Measurements from ENCODE around the gene TPK1.
A peak's percentile ranks its signal among the peaks of the same experiment; 100 is the strongest.
"Not testable (repeated sequence)": the region's sequence is repeated elsewhere in the genome, so short reads cannot be mapped to it uniquely, and the experiment has no call there.

The TPK1 gene

DNA sequence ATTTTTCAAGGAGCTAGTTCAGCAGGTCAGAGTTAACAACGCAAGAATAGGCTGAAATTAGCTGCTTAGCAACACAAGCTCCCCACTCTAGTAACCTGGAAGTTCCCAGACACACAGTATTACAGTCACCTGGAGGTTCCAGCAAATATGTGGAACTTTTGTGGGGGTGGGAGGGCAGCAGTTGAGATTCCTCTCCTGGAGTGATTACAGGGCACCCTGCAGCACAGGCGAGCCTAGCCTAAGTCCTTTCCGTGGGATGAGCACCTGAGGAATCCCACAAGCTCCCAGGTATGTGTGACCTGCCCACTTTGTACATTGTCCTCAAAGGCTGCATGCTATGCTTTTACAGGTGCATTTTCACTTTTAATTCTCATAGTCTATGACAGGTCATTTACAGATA, 13.6 kb downstream of the TPK1 start:
- no peak for DNase-seq (ENCODE audit: low read depth)

DNA sequence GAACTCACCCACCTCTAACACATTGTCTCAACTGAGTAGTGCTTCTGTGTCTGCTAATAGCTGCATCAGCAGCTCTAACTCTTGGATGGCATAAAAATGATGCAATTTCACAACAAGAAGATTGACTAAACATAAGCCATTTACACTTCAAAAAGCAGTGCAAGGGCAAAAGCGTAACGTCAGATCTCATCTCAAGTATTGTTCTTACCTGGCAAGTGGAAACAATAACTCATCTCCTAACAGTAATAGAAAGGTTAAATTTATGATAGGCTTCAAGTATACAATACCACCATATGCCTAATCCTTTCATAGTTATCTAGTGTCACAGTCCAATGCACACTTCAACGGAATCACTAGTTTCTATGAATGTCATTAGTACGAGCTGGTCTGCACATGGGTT, 14.8 kb downstream of the TPK1 start:
- no peak for DNase-seq (ENCODE audit: low read depth)

DNA sequence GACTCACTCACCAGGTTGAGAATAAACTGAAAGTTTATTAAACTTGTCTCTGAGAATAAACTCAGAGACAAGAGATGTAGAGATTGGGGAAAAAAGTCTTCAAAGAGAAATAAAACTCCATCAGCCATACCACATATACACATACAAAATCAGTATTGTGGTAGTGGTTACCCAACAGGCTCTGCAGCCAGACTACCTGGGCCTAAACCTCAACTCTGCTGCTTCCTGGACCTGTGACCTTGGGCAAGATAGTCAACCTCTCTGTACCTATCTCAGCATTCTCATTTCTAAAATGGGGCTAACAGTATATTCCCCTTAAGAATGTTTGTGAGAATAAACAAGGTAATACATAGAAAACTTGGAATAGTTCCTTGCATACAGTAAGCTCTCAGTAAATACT, 15.3 kb downstream of the TPK1 start:
- no peak for DNase-seq (ENCODE audit: low read depth)

DNA sequence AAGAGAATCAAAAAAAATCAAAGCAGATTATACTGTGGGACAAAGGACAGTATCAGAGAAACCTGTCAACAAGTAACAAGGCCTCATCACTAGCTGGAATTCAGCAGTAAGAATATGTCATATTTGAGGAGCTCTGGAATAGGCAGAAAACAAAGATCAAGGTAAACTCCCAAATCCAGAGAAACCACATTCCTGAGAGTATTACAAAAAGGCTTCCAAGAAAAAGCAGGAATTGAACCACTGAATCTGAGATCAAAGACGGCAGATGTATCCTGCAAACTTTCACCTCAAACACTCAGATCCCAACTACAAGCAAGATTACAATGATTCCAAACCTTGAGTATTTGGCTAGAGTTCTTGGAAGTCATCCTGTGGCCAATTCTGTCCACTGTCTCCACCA, 16.3 kb downstream of the TPK1 start:
- no peak for DNase-seq (ENCODE audit: low read depth)

DNA sequence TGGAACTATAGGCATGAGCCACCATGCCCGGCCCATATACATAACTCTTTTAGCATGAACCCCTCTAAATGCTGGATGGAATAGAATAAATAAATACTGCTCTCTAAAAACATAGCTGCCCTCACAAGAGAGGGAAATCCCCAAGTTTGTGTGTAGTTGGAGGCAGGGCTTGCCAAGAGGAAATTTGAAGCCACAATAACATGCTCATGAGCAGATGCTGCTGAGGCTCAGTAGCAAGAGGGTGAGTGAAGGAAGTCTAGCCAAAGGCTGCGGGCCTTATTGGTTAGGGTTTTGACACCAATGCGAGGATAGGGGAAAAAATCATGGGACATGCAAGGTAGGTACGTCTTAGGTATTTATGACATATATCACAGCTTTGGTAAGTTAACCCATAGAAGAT, 17.3 kb downstream of the TPK1 start:
- DNase-seq (ENCODE audit: low read depth): no peak

DNA sequence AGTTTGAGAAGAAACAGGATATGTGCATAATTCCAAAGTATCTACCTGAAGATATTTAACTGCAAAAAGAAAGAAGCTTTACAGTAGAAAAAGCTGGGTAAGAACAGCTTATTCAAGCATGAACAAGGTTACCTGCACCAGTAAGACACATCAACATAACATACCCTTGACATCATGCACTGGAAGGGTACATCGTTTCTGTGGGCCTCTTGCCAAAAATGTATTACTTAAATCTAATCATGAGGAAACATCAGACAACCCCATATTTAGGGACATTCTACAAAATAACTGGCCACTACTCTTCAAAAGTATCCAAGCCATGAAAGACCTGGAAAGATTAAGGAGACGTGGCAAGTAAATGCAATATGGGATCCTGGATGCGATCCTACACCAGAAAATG, 18.9 kb downstream of the TPK1 start:
- DNase-seq (ENCODE audit: low read depth): no peak

DNA sequence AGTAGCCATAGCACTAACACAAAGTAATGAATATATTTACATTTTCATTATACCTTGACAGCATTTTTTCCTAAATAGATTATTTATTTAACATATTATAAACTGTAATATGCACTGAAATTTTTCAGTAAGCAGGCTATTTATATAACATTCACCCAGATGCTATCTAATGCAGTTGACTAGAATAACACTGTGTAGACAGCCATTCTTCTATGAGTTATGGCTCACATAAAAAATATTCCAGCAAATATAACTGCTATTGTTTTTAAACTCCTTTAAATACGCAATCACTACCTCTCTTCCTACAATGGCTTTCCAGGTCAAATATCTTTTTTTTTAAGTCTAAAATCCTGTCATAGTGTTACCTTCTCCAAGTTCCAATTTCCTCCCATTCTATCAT, 21.6 kb downstream of the TPK1 start:
- no peak for DNase-seq (ENCODE audit: low read depth)

DNA sequence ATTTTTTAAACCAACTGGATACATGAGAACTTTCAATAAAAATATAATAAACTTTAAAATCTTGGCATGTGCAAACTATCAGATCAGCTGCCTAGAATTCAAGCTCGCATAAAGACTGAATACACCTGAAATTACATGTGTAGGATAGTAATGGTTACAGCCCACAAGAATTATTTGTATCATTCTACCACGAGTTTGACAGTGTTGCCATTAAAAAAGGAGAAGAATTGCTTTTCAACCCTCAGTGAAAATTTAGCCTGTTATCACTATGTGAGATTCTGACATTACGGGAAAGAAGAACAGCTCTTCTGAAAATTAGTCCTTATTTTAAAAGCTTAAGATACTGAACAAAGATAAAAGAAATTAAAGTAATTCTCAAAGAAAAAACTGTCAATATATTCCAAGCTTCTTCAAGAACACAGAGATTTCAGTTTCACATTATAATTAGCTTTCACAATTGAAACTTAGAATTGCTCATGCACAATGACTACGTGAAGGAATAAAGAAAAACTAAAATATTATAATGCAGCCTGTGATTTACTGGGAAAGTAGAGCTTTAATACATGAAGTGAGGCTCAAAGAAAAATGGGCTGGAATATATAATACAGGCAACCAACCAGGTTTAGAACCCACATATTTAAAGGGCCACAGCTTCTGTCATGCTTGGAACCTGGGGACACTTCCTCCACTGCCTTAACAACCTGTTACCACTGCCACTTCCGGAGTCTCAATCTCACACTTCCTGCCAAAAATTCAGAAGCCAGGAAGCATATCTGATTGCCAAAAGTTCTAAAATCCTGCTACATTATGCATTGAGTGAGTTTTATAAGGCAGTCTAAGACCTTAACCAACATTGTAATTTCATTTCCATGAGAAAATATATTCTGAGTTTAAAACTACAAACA, 23.2 kb downstream of the TPK1 start:
- DNase-seq (ENCODE audit: low read depth): no peak

DNA sequence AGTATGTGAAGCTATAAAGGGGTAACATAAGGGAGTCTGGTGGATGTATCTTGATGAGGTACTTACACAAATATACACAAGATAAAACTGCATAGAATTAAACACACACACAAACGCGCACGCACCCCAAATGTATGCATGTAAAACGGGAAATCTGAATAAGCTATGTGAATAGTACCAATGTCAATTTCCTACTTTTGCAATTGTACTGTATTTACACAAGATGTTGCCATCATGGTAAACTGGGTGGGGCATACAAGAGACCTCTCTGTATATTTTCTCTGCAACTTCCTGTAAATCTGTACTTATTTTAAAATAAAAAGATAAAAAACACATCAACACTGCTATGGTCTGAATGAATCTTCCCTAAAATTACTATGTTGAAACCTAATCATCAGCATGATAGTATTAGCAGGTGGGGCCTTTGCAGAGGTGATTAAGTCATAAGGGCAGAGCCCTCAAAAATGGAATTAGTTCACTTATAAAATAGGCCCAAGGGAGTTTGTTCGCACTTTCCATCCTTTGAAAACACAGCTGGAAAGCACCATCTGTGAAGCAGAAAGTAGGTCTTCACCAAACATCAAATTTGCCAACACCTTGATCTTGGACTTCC, 30.1 kb downstream of the TPK1 start:
- DNase-seq (ENCODE audit: low read depth): no peak

DNA sequence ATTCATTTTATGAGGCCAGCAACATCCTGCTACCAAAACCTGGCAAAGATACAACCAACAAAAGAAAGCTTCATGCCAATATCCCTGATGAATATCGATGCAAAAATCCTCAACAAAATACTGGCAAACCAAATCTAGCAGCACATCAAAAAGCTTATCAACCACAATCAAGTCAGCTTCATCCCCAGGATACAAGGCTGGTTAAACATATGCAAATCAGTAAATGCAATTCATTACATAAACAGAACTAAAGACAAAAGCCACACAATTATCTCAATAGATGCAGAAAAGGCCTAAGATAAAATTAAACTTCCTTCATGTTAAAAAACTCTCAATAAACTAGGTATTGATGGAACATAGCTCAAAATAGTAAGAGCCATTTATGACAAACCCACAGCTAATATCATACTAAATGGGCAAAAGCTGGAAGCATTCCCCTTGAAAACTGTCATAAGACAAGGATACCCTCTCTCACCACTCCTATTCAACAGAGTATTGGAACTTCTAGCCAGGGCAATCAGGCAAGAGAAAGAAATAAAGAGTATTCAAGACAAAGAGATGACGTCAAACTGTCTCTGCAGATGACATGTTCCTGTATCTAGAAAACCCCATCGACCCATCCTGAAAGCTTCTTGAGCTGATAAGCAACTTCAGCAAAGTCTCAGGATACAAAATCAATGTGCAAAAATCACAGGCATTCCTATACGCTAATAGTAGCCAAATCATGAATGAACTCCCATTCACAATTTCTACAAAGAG, 35.0 kb downstream of the TPK1 start:
- not testable (repeated sequence) for DNase-seq (ENCODE audit: low read depth)

DNA sequence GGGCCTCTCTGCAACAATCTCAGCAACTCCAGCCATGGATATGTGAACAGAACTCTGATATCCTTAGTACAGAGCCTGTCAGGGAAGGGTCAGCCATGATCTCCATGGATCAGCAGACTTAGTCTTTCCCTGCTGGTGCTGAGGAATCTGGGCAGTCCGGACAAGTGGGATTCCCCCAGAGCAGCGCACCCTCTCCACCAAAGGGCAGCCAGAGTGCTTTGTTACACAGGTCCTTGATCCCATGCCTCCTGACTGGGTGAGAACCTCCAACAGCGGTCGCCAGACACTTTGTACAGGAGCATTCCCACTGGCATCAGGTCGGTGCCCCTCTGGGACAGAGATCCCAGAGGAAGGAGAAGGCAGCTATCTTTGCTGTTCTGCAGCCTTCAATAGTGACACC, 38.9 kb downstream of the TPK1 start:
- DNase-seq (ENCODE audit: low read depth): no peak

DNA sequence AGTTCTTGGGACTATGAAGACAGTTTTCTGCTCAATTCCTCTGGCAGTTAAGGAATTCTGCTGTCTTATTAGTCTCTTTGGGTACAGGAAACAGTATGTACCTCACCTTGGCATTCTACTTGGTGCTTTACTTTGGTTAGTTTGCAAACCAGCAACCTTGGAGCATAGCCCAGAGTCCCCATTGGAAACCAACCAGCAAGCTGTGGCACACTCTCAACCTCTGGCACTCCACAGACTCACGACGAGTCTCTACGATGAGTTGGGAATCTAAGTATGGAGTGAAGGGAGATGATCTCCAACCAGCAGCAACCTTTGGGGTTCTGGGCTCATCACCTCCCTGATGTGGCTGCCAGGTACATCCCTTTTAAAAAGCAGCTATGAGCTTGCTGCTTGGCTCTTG, 43.8 kb downstream of the TPK1 start:
- no peak for DNase-seq (ENCODE audit: low read depth)

DNA sequence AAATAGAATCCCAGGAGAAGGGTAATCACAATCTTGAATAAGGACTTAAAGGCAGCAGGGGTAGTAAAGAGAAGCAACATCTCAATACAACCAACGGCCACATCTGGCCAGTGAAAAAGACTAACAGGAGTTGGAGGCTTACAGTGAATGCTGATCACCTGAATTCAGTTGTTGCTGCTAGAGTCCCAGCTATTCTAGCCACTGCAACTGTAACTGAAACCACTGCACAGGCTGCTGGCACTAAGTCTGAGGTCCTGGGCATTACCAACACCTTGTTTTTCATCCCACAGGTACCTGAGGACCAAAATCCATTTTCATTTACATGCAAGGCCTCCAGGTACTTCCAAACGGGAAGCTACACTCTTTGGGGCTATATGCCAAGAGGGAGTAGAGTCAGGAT, 44.4 kb downstream of the TPK1 start:
- no peak for DNase-seq (ENCODE audit: low read depth)

DNA sequence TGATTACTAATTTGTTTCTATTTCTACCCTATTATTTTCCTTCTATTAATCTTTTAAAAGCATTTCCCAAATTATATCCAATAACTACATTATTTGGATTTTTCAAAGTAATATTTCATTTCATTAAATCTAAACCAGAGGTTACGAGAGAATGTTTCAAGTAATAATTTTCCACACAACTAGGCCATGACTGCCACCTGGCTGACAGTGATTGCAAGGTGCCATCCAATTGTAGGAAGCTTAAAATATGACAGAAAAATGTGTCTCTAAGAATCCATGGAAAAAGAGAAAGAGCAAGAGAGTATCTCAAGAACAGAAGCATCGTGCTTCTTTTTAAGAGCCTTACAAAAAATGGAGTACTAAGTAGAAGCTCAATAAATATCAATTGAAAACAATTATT, 48.7 kb downstream of the TPK1 start:
- DNase-seq (ENCODE audit: low read depth): no peak

DNA sequence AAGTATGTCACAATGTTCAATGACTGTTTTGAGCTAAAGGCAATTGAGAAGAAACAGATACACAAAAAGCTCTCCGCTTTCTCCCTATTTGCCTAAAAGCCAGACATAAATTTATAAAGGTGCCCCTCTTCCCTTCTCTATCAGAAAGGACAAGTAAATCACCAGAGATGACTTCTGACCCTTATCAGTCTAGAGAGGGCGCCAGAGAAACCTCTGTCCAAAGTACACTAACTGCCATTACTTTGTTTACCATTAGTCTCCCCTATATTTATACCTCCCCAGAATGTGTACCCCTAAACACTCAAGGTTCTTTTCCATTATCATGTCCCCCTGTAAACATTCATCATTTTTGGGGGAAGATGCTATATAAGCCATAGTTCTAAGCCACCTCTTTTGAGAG, 49.3 kb downstream of the TPK1 start:
- no peak for DNase-seq (ENCODE audit: low read depth)

DNA sequence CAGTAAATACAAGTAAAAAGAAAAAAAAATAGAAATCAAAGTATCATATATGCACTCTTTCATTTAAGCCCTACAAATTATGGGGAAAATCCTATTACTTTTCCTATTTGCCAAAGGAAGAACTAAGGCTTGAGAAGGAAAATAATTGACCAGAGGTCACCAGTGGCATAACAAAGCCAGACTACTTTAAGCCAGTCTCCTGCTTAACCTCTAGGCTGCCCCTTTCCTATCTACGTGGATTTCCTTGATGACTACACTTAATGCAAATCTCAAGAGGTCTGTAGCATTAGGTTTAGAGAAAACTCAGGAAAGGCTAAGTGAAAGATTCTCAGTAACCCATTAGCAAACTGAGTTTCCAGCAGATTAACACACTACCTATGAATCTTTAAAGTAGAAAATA, 49.8 kb downstream of the TPK1 start:
- no peak for DNase-seq (ENCODE audit: low read depth)

DNA sequence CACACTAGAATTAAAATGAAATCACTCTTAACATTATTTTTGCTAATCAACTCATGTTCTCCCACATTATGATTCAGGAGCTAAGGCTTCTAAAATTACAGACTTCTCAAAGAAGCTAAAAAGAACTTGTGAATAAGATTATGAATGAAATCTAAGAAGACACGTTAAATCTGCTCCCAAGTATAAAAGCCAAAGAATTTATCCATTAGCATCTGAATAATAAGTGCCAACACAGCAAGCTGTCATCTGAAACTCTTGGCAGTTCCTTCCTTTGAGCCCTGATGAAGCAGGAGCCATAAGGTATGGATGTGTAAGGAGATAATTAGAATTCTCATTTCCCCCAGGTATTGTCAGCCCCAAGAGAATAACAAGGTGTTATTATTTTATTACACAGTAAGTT, 50.3 kb downstream of the TPK1 start:
- no peak for DNase-seq (ENCODE audit: low read depth)

DNA sequence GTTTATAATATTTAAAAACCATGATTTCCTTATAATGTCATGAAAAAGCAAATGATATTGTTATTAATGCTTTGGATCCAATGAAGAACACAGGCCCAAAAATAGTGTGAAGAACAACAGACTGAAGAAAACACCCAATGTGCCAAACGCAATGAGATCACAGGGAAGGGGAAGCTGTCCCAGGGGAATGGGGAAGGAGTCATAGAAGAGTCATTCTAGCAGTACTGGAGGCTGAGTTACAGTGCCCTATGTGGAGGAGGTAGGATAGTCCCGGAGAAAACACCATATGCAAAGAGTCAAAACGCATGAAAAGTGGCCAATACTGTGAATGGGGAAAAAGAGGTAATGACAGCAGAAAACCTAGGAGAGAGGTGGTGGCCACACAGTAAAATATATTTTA, 50.9 kb downstream of the TPK1 start:
- peak; percentile 3 for DNase-seq (ENCODE audit: low read depth)

DNA sequence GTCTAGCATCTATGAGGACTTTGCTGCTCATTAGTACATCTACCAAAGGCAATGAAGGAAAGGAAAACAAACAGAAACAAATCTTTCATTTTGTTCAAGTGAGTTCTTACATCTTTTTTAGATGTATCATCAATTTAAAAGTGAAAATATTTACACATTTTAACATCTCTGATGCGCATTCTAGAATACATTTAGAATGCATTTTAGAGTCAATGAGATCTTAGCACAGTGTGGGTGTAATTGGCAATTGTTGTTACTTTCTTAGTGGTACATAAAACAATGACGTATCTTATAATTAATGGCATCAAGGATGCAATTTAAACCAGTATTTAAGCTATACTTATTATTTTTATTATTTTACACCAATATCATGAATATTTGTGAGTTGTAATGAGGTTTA, 51.4 kb downstream of the TPK1 start:
- DNase-seq (ENCODE audit: low read depth): no peak

DNA sequence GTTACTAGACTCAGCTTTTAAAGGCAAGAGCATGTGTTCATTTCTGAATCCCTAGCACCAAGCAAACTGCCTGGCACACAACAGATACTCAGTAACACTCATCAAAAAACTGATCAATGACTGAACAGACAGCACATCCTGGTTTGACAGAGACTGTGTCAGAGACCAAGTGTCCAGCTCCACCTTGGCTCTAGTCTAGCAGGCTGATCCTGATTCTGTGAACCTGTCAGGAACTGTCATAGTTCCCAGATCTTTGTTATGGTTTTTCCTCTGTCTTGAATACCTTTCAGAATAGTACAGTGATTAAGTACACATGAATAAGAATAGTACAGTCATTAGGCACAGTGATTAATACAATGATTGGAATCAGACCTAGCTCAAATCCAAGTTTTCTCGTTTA, 53.0 kb downstream of the TPK1 start:
- no peak for DNase-seq (ENCODE audit: low read depth)

DNA sequence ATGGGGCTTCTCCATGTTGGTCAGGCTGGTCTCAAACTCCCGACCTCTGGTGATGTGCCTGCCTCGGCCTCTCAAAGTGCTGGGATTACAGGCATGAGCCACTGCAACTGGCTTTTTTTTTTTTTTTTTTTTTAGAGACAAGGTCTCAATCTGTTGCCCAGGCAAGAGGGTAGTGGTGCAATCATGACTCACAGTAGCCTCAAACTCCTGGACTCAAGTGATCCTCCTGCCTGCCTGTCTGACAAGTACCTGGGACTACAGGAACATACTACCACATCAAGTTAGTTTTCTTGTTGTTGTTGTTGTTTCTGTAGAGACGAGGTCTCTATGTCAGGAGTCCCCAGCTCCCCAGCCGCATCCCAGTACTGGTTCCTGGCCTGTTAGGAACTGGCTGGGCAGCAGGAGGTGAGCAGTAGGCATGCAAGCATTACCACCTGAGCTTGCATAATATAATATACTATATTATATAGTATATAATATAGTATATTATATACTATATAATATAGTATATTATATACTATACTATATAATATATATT, 55.7 kb downstream of the TPK1 start:
- no peak for DNase-seq (ENCODE audit: low read depth)

DNA sequence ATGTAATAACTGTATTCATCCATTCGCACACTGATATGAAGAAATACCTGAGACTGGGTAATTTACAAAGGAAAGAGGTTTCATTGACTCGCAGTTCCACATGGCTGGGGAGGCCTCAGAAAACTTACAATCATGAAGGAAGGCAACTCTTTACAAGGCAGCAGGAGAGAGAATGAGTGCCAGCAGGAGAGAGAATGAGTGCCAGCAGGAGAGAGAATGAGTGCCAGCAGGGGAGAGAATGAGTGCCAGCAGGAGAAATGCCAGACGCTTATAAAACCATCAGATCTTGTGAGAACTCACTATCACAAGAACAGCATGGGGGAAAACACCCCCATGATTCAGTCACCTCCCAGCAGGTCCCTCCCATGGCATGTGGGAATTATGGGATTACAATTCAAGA, 58.0 kb downstream of the TPK1 start:
- DNase-seq (ENCODE audit: low read depth): not testable (repeated sequence)
